Nephron (organoid): ENCODE results near the gene MKKS.

Source experiments
- H3K27ac Mint-ChIP-seq, 3 experiments: 2 replicates each; pipeline ENCODE4 v1.8.0; 2020; ENCODE audit warnings: mixed read lengths in 3 of 3, mild to moderate bottlenecking in 2 of 3, moderate library complexity in 1 of 3
- H3K27me3 Mint-ChIP-seq: 2 replicates; pipeline ENCODE4 v1.8.0; 2021; ENCODE audit warnings: low read depth, mild to moderate bottlenecking, moderate library complexity, mixed read lengths
- H3K36me3 Mint-ChIP-seq: 2 replicates; pipeline ENCODE4 v1.8.0; 2020; ENCODE audit warnings: low read depth, mixed read lengths
- H3K4me1 Mint-ChIP-seq: 2 replicates; pipeline ENCODE4 v1.8.0; 2020; ENCODE audit warnings: mixed read lengths
- H3K4me3 Mint-ChIP-seq, 3 experiments: 2 replicates each; pipeline ENCODE4 v1.8.0; 2020; ENCODE audit warnings: mild to moderate bottlenecking in 3 of 3, mixed read lengths in 3 of 3, moderate library complexity in 2 of 3
- H3K9me3 Mint-ChIP-seq: 2 replicates; pipeline ENCODE4 v1.8.0; 2020; ENCODE audit warnings: mixed read lengths
- TF ChIP-seq, protein P1 (sequence below), 3 experiments: fragments of 200-600 bp; sonication (generic); IDR thresholded peaks; one replicate each; pipeline ENCODE4 v1.5.0; 2021; ENCODE audit warnings: antibody characterized with exemption in 3 of 3; ENCODE audit not compliant: unreplicated experiment in 3 of 3

Gene MKKS

DNA sequence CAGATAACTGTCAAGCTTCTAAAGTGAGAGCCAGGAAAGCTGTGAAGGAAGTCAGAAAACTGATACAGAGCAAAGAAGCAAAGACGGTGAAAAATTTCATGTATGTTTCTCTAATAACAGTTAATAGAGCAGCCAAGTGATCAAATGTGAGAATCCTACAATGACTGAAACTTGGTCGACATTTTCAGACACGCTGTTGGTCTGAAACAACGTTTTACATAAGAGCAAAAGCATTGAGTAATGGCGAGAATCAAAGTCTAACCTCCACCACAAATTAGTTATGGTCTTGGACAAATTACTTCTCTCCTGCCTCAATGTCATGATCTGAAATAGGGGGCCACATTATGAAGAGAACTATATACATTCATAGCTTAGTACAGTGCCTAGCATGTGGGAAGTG lies 3.3 kb downstream of the MKKS start:
- TF ChIP-seq, protein P1, sequence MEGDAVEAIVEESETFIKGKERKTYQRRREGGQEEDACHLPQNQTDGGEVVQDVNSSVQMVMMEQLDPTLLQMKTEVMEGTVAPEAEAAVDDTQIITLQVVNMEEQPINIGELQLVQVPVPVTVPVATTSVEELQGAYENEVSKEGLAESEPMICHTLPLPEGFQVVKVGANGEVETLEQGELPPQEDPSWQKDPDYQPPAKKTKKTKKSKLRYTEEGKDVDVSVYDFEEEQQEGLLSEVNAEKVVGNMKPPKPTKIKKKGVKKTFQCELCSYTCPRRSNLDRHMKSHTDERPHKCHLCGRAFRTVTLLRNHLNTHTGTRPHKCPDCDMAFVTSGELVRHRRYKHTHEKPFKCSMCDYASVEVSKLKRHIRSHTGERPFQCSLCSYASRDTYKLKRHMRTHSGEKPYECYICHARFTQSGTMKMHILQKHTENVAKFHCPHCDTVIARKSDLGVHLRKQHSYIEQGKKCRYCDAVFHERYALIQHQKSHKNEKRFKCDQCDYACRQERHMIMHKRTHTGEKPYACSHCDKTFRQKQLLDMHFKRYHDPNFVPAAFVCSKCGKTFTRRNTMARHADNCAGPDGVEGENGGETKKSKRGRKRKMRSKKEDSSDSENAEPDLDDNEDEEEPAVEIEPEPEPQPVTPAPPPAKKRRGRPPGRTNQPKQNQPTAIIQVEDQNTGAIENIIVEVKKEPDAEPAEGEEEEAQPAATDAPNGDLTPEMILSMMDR (IDR thresholded peaks at IDR 0.05; ENCODE audit: unreplicated experiment in 3 of 3): no peak
- no peaks in the 10 kb centered on the region for H3K27me3 Mint-ChIP-seq

DNA sequence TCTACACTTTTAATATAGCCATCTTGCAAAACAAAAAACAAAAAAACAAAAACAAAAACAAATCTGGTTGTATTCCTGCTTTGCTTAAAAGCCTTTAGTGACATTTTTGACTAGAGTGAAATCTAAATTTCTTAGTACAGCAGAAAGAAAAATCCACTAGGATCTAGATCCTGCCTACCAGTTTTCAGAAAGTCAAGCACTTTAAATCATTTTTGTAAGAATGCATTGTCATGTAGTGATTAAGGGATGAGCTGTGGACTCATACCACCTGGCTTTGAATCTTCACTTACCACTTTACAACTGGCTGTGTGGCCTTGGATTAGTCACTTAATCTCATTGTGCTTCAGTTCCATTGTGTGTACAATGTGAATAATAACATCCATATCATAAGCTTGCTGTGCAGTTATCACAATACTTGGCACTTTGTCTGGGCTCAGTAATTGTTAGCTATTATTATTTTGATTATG lies 4.0 kb downstream of the MKKS start:
- Mint-ChIP-seq H3K9me3 (no peaks in the 10 kb centered on the region), H3K27ac (no peak overlapping the region), H3K36me3 (peaks cover 3% of the 10 kb centered on the region), H3K4me1 (peaks cover 26% of the 10 kb centered on the region), H3K4me3 (no peak overlapping the region), H3K27me3 (no peaks in the 10 kb centered on the region)
- TF ChIP-seq, protein P1 (IDR thresholded peaks at IDR 0.05; ENCODE audit: unreplicated experiment in 3 of 3): no peak

More for the DNA sequence above, 3.3 kb downstream of the MKKS start:
- H3K4me3 Mint-ChIP-seq: peak overlapping the region; percentile 9 to 70 (median 15)
- peaks cover 26% of the 10 kb centered on the region for H3K4me1 Mint-ChIP-seq
- peaks cover 3% of the 10 kb centered on the region for H3K36me3 Mint-ChIP-seq
- no peaks in the 10 kb centered on the region for H3K9me3 Mint-ChIP-seq
- no peak overlapping the region for H3K27ac Mint-ChIP-seq

DNA sequence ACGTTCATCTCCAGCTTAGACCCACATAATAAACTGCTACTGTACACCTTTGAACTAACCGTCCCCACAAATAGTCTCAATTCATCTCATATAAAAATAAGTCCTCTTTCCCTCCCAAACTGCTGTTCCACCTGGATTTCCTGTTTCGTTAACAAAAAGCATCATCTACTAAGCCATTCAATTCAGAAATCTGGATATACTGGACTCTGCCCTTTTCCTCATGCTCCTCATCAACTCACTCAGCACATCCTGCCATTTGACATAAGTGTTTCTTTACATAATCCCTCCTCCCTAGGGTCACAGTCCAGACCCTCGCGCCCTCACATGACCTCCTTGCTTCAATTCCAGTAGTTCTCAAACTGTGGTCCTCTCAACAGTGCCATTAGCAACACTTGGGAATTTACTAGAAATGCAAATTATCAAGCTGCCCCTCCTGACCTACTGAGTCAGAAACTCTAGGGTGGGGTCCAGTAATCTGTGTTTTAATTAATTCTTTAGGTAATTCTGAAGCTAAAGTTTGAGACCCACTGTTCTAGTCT lies 4.5 kb downstream of the MKKS start:
- Mint-ChIP-seq H3K27ac (peak overlapping the region in 1 of 3 experiments; percentile 0), H3K27me3 (no peaks in the 10 kb centered on the region), H3K9me3 (no peaks in the 10 kb centered on the region), H3K4me3 (no peak overlapping the region), H3K4me1 (peaks cover 26% of the 10 kb centered on the region), H3K36me3 (peaks cover 3% of the 10 kb centered on the region)
- TF ChIP-seq, protein P1 (IDR thresholded peaks at IDR 0.05; ENCODE audit: unreplicated experiment in 3 of 3): no peak

DNA sequence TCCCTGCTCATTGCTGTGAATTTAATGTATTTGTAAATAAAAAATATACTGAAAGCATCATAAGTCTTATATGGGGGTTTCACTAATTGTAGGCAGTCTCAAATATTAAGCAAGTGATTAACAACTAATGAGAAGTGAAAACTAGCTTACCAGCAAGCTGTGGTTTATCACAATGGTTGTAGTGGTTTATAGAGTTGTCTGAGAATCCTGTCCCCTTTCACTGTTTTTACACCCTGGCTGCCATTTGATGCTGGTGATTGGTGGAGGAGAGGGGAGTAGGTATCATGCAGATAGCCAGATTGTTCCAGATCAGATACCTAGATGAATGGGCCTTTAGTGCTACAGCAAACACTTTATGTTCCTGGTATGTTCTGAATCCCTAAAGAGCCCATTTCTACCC lies 6.0 kb downstream of the MKKS start:
- Mint-ChIP-seq H3K9me3 (no peaks in the 10 kb centered on the region), H3K36me3 (peaks cover 10% of the 10 kb centered on the region), H3K4me1 (peaks cover 22% of the 10 kb centered on the region), H3K4me3 (no peak overlapping the region), H3K27me3 (no peaks in the 10 kb centered on the region), H3K27ac (no peak overlapping the region)
- TF ChIP-seq, protein P1 (IDR thresholded peaks at IDR 0.05; ENCODE audit: unreplicated experiment in 3 of 3): no peak

DNA sequence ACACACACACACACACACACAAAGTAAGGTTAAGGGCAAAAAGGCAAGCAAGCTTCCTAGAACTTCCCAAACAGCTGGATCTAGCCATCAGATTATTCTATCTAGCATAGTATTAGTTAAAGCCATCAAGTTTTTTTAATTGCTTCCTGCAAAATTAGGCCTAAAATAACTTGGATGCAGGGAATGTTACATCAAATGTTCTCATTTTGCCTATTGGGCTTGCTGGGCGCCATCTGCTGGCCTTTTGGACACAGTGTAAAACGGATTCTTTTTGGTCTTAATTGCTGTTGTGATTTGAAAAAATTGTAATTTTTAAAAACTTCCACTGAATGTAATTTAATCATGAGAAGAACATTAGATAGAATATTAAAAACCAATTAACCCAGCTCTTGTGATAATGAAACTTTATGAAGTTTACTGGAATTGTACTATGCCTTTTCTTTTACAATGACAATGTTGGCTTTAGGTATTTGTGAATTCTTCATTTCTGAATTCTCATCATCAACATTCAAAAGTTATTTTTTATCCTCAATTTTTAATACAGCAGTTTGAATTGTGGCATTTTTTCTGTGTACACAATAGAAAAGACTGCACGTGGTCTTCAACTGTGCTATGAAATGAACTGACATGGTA lies 6.8 kb downstream of the MKKS start:
- Mint-ChIP-seq H3K36me3 (peaks cover 12% of the 10 kb centered on the region), H3K27me3 (no peaks in the 10 kb centered on the region), H3K9me3 (no peaks in the 10 kb centered on the region), H3K27ac (peak overlapping the region in 2 of 3 experiments; percentile 21 to 36), H3K4me3 (no peak overlapping the region), H3K4me1 (peaks cover 21% of the 10 kb centered on the region)
- TF ChIP-seq, protein P1 (IDR thresholded peaks at IDR 0.05; ENCODE audit: unreplicated experiment in 3 of 3): peak; percentile 79 to 87 (median 87)

DNA sequence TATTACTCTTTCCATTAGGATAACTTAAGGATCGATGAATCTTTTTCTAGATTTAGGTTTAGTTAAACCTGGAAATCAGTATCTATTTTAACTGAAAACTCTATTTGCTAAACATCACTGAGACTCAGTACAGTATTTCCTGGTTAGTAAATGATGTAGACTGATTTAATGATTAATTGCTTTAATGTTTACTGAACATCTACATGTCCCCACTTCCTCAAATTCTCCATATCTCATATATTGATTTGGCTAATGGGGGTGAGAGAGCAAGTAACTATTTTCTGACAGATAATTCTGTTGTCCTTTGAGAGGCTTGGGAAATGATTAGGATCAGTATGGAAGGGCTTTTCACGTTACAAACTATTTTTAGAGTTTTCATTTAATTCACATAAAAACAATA lies 10.3 kb downstream of the MKKS start:
- Mint-ChIP-seq H3K9me3 (no peaks in the 10 kb centered on the region), H3K27ac (peak overlapping the region in 1 of 3 experiments; percentile 51), H3K27me3 (no peaks in the 10 kb centered on the region), H3K4me3 (no peak overlapping the region), H3K4me1 (peaks cover 19% of the 10 kb centered on the region), H3K36me3 (peaks cover 19% of the 10 kb centered on the region)
- TF ChIP-seq, protein P1 (IDR thresholded peaks at IDR 0.05; ENCODE audit: unreplicated experiment in 3 of 3): no peak
